ENCODE results near the gene SLC7A7.
"Not testable (repeated sequence)": the region's sequence is repeated elsewhere in the genome, so short reads cannot be mapped to it uniquely, and the experiment has no call there.

- TF ChIP-seq CTCF (conservative IDR thresholded peaks at IDR 0.05; ENCODE audit: low read length); EZH2phosphoT487 (IDR thresholded peaks at IDR 0.05; ENCODE audit: borderline replicate concordance): not testable (repeated sequence)
These were observed 38.4 kb downstream of the SLC7A7 start for GRCh38 chr14:22776849-22777248.

All from Loucy (cell line).